HG03520 (cell line): Measurements from ENCODE around the gene TNPO3.
A peak's percentile ranks its signal among the peaks of the same experiment; 100 is the strongest.
"Not testable (repeated sequence)": the region's sequence is repeated elsewhere in the genome, so short reads cannot be mapped to it uniquely, and the experiment has no call there.

ENCODE experiments used
- ATAC-seq: cut with Tn5 transposase; IDR thresholded peaks from one replicate; pipeline ENCODE4 v1.9.1; 2021; ENCODE audit warnings: mild to moderate bottlenecking, moderate library complexity; ENCODE audit not compliant: unreplicated experiment

Gene TNPO3

DNA sequence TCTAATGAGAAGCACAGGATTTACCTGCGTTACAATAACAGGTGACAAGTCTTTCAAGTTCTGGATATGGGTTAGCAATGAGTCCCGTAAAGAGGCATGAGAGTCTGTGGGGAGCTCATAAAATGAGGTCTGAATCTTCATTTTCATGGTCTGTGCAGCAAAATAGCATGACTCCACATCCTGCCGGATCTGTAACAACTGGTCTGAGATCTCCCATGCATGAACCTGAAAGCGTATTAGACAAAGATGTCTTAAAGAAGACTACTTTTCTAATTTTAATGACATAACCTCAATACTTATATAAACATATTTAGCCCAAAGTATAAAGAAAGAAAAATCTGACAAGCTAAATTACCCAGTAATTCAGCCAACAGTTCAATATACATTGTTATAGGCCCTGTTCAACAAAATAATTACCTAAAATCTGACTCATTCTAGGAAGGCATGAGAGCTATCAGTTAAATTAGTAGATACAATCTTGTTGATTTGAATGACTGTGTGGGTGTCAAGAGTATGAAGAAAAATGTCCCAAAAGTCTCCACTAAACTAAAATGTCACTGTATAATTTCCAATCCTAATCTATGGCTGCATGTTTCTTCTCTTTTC, 36.9 kb downstream of the TNPO3 start:
- peak; percentile 67 for ATAC-seq

DNA sequence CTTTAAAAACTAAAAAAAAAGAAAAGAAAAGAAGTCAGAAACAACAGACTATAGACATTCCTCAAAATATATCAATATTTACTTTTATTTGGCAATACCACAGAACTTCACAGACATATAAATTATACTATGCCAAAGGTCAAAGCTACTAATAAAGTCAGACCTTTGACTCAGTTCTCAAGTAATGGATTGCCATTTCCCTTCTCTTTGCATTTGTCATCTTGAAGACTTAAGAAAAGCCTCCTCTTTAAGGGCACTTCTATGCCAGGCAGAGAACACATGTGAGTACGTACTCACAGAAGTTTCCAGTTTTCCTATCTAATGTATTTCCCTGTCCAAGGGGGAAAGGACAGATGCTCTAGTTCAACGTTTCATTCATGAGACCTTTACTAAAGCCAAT, 37.6 kb downstream of the TNPO3 start:
- ATAC-seq, result no peak

DNA sequence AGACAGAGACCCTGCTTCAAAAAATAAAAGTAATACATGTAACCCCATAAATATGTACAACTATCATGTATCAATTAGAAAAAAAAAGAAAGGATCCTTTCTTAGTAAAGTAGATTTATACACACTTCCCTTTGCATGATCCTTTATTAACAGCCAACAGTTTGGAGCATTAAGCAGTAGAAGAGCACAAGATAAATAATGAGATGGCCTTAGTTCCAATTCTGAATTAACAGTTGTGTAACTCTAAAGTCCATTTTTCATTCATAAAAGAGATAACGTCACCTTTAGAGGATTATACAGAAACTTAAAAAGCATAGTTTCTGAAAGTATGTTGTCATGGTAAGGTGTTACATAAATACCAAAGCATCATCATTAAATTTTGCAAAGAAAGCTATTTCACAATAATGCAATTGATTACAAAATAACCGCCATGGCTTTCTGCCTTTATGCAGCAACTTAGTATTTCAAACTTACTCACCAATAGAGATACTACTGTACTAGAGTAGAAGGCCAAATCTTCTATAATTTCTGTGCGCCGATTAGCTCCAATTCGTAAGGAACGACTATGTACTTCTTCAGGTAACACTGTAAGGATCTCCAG, 40.3 kb downstream of the TNPO3 start:
- no peak for ATAC-seq

DNA sequence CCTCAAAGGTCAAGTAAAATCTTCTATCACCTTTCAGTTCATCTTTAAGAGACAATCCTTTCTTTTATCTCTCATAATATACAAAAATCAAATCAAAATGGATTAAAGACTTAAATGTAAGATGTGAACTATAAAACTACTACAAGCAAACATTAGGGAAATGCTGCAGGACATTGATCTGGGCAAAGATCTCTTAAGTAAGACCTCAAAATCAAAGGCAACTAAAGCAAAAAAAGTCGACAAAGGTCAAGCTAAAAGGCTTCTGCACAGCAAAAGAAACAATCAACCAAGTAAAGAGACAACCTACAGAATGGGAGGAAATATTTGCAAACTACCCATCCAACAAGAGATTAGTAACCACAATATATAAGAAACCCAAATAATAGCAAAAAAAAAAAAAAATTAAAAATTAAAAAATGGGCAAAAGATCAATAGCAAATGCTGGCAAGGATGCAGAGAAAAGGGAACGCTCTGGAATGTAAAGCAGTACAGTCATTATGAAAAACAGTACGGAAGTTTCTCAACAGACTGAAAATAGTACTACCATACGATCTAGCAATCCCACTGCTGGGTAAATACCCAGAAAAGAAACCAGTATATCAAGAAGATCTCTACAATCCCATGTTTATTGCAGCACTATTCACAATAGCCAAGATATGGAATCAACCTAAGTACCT, 41.7 kb downstream of the TNPO3 start:
- ATAC-seq, result no peak

DNA sequence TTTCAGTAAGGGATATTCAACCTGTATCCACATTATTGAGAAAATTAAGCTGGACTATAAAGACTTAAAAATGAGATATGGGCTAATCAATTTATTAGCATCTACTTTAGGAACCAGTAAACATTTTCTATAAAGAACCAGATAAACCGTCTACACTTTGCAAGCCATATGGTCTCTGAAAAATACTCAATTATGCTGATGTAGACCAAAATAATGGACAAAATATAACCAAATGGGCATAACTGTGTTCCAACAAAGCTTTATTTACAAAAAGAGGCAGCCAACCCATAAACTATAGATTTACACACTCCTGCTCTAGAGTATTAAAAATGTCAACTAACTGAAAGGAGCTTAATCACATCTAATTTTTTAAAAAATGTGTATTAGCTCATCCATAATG, 42.3 kb downstream of the TNPO3 start:
- no peak for ATAC-seq

DNA sequence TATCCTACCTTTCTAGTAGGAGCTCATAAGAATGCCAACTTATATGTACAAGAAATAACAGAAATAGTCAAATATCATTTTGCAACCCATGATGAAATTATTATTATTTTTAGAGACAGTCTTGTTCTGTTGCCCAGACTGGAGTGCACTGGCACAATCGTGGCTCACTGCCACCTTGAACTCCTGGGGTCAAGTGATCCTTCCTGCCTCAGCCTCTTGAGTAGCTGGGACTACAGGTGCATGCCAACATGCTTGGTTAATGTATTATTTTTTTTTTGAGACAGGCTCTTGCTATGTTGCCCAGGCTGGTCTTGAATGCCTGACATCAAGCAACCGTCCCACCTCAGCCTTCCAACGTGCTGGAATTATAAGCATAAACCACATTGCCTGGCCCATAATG, 44.8 kb downstream of the TNPO3 start:
- ATAC-seq, result no peak

DNA sequence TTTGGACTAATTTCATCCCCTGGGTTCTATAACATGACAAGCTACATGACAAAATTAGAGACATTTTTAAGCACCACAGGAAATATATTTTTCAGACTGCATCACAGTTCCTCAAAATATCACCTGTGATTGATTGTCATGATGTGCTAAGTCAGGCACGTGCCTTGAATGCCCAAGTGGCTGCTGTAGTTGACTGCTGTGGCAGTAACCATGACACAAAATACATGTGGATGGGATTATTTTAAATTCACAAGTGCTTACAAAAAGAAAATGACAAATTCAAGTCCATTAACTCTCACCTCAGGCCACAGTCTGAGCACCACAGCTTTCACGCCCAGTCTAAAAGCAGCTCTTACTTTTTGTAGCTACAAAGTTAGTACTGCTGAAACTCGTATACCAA, 45.5 kb downstream of the TNPO3 start:
- peak; percentile 66 for ATAC-seq

DNA sequence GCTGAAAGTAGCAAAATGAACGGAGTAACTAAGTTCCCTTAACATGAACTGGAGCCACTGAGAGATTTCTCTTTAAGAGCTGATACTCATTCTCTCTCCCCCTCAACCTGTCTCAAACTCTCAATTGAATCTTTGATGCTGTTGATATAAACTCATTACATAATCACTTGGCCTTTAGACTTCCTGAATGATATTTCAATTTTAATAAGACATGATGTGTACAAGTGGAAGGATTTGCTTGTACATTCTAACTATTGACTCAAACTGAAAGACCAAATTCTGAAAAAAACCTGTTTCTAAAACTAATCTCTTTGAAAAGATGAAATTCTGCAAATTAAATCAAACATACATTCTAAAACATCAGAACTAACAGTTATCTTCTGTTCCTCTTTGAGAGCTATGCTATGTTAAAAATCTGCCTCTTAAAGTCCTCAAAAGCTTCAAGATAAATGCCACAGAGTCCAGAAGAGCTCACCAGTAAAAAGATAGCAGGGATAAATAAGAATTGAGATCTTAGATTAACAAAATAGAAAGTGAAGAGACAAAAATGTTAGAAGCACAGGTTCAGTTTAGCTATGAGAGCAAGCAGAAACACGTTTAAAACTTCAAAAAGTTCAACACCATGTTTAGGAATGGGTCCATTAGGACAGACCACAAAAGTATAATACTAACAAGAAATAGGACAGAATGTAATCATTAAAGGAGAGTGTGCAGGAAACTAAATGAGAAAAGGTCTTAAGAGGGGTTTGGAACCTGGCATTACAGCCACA, 46.1 kb downstream of the TNPO3 start:
- peak; percentile 2 for ATAC-seq

DNA sequence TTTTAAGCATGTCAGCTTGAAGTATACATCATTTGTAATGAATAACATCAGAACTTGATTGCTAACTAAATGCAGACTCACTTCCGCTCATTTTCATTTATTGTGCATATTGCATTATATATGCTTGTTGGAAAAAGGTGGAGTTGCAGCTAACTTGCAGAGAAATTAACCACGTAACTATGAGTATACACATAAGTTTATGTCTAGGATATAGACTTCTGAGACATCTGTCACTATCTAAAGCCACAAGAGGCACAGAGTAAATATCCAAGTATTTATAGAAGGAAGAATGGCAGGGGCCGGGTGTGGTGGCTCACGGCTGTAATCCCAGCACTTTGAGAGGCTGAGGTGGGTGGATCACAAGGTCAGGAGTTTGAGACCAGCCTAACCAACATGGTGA, 47.3 kb downstream of the TNPO3 start:
- no peak for ATAC-seq

DNA sequence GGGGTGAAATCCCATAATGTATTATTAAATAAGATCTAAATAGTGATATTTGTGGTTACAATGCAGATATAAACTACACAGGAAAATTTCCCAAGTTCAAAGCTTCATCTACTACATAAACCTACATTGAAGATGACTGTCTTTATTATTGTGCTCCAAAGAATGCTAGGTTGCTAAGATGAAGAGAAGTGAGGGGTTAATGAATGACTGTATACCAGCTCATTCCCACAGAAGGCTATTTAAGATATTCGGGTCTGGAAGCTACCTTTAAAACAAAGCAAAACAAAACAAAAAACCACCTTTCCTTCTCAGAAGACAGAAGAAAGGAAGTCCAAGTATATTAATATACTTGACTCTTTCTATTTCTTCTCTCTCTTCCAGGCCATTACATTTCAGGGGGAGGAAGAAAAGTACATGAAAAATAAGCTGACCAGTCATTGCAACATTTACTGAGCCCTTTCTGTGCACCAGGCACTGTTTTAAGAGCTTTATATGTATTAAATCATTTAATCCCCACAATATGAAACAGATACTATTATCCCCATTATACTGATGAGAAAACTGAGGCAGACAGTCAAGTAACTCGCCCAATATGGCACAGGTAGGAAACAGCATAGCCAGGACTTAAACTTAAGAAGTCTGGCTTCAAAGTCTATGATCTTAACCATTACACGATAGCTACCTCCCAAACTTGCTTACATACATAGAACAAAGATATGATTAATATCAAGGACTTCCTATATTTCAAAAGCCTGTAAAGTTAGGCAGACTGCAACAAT, 48.1 kb downstream of the TNPO3 start:
- no peak for ATAC-seq

DNA sequence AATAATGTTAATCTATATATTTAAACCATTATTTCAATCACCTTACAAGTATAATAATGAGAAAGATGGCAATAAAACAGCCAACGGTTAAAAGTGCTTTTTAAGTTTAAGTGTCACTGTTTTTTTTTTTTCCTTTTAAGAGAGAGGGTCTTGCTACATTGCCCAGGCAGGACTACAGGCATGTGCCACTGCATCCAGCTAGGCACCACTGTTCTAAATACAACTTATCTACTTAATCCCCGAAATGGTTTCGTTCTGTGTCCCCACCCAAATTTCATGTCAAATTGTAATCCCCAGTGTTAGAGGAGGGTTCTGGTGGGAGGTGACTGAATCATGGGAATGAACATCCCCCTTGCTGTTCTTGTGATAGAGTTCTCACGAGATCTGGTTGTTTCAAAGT, 49.7 kb downstream of the TNPO3 start:
- no peak for ATAC-seq

DNA sequence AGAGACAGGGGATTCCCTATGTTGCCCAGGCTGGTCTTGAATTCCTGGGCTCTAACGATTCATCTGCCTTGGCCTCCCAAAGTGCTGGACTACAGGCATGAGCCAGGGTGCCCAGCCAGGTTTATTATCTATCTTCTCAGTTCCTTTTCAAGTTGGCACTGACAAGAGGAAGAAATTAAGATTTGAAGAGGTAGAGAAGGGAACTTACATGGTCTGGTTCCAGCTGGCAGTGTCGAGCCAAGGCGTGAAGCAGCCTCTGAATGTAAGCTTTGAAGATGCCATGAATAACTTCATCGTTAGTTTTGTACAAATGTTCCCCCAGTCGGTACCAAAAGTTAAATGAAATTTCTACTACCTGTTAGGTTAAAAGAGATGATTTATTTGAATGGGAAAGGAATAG, 57.7 kb downstream of the TNPO3 start:
- no peak for ATAC-seq

DNA sequence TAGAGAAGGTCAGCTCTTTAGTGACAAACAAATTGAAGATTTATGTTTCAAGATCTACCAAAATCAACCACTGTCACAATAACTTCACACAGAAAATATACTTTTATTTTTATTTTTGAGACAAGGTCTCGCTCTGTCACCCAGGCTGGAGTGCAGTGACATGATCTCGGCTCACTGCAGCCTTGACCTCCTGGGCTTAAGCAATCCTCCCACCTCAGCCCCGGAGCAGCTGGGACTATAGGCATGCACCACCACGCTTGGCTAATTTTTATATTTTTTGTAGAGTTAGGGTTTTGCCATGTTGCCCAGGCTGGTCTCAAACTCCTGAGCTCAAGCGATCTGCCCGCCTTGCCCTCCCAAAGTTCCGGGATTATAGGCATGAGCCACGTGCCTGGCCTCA, 60.4 kb downstream of the TNPO3 start:
- ATAC-seq, result not testable (repeated sequence)

DNA sequence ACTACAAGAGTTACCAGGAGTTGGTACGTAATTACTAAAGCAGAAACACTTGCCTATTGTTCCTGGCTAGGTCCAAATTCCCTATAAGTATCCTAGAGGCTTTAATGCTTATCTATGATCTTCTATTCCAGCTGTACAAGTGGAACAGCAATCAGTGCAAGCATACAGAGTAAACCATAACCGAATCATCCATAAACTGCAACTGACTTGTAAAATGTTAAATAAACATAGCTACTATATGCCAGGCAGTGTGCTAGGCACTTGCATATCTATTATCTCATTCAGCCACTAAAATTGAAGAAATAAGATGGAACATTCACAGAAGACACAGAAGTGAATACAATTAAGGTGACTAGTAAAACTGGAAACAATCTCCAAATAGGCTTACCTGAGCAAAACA, 61.5 kb downstream of the TNPO3 start:
- no peak for ATAC-seq

DNA sequence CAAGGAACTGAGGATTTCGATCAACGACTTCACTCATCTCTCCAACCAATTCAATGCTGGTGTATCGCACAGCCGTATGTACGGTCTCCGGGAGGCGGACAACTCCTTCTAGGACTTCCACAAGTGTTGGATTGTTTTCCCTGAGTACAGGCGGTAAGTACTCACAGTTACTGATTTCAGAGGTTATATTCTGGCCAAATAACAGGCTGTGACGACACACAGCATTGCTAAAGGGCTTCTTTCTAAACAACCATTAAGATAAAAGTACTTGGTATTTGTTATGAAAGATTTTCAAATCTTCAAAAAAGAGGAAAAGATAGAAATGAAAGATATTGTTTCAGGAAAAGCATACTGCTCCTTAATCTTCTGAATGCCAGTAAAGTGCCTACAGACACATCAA, 65.0 kb downstream of the TNPO3 start:
- ATAC-seq, result no peak

DNA sequence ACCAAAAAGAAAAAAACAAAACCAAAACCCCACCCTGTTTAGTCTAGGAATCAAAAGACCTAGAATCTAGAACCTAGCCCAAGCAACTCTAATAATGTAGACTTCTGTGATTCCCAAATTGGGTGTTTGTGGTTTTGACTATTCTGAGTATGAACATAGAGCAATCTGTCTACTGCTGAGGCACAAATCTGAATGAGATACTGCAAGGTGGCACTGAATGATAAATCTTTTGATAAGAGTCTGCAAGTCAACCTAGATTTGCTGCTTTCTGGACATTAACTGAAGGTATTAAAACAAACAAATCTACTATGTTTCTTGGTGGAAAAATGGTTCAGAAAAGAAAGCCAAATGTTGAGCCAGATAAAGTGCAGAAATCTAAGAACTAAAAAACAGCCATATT, 66.5 kb downstream of the TNPO3 start:
- ATAC-seq, result no peak

DNA sequence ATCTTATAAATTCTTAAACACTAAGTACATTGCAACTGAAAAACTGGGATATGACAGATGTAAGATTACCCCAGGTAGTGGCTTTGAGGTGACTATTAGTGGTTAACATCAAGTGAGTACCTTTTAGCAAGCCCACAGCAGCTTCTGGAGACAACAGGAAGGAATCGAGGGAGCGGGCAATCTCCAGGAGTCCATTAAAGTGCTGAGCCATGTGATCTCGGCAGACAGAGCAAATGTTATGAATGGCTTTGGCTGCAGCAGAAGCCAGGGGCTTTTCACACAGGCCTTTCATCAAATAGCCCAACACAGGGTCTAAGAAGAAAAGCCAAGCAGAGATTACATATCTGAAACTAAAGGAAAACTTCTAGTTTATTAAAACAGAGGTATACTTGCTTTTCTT, 68.3 kb downstream of the TNPO3 start:
- ATAC-seq, result no peak

DNA sequence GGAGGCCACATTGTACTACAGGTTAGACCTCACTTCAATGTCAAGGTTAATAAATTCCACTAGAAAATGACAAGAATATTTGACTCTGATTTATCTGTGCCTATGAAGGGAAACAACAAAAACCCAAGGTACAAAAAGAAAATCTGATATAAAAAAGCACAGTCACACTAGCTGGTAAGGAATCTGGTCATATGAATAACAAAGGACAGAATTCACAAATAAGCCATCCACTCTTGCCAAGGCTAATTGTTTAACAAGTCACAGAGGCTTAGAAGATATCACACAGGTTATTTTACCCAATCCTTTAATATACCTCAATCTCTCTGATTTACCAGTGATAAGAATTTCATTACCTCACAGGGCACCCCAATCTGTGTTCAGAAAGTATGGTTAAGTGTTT, 69.3 kb downstream of the TNPO3 start:
- ATAC-seq, result no peak

DNA sequence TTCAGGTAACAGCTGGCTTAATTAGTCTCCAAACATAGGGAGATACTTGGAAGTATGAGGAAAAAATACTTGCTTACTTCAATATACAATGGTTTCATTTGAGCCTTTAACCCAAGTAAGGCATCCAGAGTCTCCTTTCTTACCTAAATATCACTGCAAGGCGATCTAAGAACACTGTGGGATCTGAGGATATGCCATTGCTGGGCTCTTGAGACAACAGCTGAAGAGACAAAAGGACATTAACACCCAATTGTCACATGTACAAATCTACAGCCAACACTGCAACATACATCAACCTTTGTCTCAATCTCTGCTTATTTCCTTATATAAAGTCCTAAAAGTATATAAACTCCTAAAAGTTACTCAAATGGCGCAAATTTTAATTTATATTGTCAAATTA, 72.8 kb downstream of the TNPO3 start:
- ATAC-seq, result no peak

DNA sequence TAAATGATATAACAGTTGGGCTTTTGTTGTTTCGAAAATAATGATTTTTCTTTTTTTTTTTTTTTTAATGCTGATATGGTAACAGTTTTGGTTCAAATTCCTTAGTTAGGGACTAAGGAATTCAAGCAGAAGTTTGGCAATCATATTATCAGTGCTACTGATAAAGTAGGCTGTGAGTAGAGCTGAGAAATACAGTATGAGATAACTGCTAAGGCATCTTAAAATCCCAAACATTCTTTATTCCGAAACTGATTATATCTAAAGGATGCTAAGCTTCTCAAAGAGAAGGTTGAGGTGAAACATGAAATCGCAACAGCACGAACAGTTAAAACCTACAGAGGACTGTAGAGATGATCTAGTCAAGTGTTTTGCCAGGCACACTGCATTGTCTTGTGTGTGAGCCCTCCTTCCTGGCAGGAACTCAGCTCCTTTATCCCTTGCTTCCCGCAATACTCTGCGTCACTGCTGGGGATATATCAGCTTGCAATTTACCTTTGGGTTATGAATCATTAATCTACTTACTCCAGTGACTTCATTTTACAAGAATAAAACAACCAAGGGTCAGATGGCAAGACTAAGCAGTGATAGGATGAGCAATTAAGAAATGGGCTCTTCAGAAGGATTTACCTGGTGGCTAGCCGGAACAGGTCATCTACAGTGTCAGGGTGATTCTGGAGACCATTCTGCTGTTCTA, 80.5 kb downstream of the TNPO3 start:
- no peak for ATAC-seq

DNA sequence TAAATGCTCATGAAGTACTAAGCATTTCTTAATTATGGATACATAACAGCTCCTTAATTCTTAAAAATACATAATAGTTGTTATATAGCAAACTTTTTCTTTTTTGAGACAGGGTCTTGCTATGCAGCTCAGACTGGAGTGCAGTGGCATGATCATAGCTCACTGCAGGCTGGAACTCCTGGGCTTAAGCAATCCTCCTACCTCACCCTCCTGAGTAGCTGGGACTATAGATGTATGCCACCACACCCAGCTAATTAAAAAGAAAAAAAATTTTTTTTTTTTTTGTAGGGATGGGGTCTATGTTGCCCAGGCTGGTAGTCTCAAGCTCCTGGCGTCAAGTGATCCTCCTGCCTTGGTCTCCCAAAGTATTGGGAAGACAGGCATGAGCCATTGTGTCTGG, 86.3 kb downstream of the TNPO3 start:
- ATAC-seq, result no peak
